Rectal smooth muscle tissue (tissue), 1 donor: ENCODE data around the gene NSUN4.

Experiments
- H3K27ac ChIP-seq: one replicate; pipeline ENCODE4 v1.7.0; 2013; ENCODE audit warnings: low read depth, low read length, inconsistent platforms
- H3K27me3 ChIP-seq: one replicate; pipeline ENCODE4 v1.7.0; 2013; ENCODE audit warnings: low read length; ENCODE audit not compliant: control insufficient read depth, insufficient read depth
- H3K36me3 ChIP-seq: one replicate; pipeline ENCODE4 v1.7.0; 2013; ENCODE audit warnings: low read length; ENCODE audit not compliant: control insufficient read depth, insufficient read depth
- H3K4me1 ChIP-seq: one replicate; pipeline ENCODE4 v1.7.0; 2013; ENCODE audit warnings: low read length; ENCODE audit not compliant: control insufficient read depth, insufficient read depth
- H3K4me3 ChIP-seq: one replicate; pipeline ENCODE4 v1.7.0; 2013; ENCODE audit warnings: low read length
- H3K9ac ChIP-seq: one replicate; pipeline ENCODE4 v1.7.0; 2013; ENCODE audit warnings: low read length

NSUN4 gene

GRCh38 chr1:46340404-46341221, at the start of gene NSUN4:
NSUN4 (plus strand) TSS chr1:46340807; CDS start chr1:46340827, 20 bp downstream.
- Histone ChIP-seq H3K4me1 (no peaks in the 10 kb centered on the region), H3K36me3 (peaks cover 14% of the 10 kb centered on the region), H3K27ac (peak within 1 kb of the TSS; percentile 94), H3K4me3 (peak within 1 kb of the TSS; percentile 98), H3K9ac (peak within 1 kb of the TSS; percentile 99), H3K27me3 (no peaks in the 10 kb centered on the region)

DNA sequence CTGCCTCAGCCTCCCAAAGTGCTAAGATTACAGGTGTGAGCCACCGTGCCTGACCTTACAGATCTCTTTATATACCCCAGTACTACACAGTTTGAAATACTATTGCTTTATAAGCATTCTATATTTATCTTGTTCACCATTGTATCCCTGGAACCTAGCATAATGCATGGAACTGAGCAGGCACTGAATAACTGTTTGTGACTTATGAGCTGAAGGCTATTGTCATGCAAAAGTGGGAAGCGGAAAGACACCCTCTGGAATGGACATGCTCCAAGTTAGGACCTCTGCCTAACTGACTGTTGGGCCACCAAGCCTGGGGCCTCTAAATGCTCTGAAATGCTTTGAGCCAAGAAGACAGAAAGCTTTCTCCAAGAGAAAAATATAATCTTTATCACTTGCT, 45.3 kb upstream of the NSUN4 start:
- Histone ChIP-seq H3K9ac (no peak overlapping the region), H3K36me3 (peaks cover 12% of the 10 kb centered on the region), H3K27ac (no peak overlapping the region), H3K4me1 (peaks cover 3% of the 10 kb centered on the region), H3K27me3 (no peaks in the 10 kb centered on the region), H3K4me3 (no peak overlapping the region)

- peaks cover 15% of the 10 kb centered on the region for H3K4me1 ChIP-seq
- H3K36me3 ChIP-seq, result peaks cover 11% of the 10 kb centered on the region
- no peak overlapping the region for H3K27ac ChIP-seq
- no peak overlapping the region for H3K4me3 ChIP-seq
- no peak overlapping the region for H3K9ac ChIP-seq
- no peaks in the 10 kb centered on the region for H3K27me3 ChIP-seq
Measured at GRCh38 chr1:46298387-46298786, 42.2 kb upstream of the NSUN4 start.

GRCh38 chr1:46300673-46301405, 39.8 kb upstream of the NSUN4 start:
- H3K27me3 ChIP-seq, result no peaks in the 10 kb centered on the region
- peak overlapping the region; percentile 98 for H3K27ac ChIP-seq
- H3K9ac ChIP-seq, result peak overlapping the region; percentile 99
- peaks cover 3% of the 10 kb centered on the region for H3K36me3 ChIP-seq
- H3K4me3 ChIP-seq, result peak overlapping the region; percentile 81
- peaks cover 17% of the 10 kb centered on the region for H3K4me1 ChIP-seq

DNA sequence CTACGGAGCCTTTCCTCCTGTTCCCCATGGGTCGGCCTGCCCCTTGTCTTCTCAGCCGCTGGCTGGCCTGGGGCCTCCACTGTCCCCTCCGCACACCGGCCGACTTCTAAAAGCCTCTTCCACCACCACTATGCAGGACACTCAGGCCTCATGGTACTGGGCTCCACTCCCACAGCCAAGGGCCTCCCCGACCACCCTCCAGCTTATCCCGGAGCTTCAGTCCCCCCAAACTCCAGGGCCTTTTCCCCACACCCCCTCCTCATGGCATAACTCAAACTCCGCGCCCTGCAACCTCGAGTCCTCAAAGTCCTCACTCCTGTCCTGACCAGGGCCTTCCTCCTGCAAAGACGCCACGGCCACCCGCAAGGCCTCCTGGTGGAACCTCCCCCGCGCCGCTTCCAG, 39.2 kb upstream of the NSUN4 start:
- Histone ChIP-seq H3K27me3 (no peaks in the 10 kb centered on the region), H3K4me3 (peak overlapping the region; percentile 81), H3K36me3 (peaks cover 3% of the 10 kb centered on the region), H3K27ac (peak overlapping the region; percentile 98), H3K9ac (peak overlapping the region; percentile 99), H3K4me1 (peaks cover 17% of the 10 kb centered on the region)

GRCh38 chr1:46301808-46302640, 38.6 kb upstream of the NSUN4 start:
- peak overlapping the region; percentile 98 for H3K27ac ChIP-seq
- peak overlapping the region; percentile 99 for H3K9ac ChIP-seq
- peak overlapping the region; percentile 81 for H3K4me3 ChIP-seq
- peaks cover 17% of the 10 kb centered on the region for H3K4me1 ChIP-seq
- no peaks in the 10 kb centered on the region for H3K27me3 ChIP-seq
- no peaks in the 10 kb centered on the region for H3K36me3 ChIP-seq

DNA sequence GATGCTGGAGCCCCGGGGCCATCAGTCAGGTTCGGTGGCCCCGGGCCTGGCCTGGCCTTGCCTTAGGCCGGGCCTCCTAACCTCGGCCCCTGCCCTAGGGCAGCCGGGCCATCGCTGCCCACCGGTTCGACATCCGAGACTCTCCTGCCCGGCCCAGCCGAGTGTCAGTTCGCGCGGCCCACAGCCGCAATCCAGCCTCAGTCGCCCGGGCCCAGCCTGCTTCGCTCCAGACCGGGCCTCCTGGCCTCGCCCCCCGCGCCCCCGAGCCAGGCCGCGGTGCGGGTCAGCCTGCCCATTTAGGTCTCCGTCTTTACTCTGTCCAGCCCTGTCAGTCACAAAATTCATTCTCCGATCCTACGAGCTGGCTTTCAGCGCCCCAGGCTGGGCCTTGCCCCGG, 38.0 kb upstream of the NSUN4 start:
- peak overlapping the region; percentile 99 for H3K9ac ChIP-seq
- H3K4me3 ChIP-seq, result peak overlapping the region; percentile 81
- H3K27me3 ChIP-seq, result no peaks in the 10 kb centered on the region
- H3K4me1 ChIP-seq, result peaks cover 17% of the 10 kb centered on the region
- no peaks in the 10 kb centered on the region for H3K36me3 ChIP-seq
- H3K27ac ChIP-seq, result peak overlapping the region; percentile 98

- Histone ChIP-seq H3K4me3 (peak within 1 kb of the TSS; percentile 81), H3K27ac (peak within 1 kb of the TSS; percentile 98), H3K4me1 (peaks cover 17% of the 10 kb centered on the region), H3K9ac (peak within 1 kb of the TSS; percentile 99), H3K27me3 (no peaks in the 10 kb centered on the region), H3K36me3 (no peaks in the 10 kb centered on the region)
Measured at GRCh38 chr1:46303038-46303871, 37.4 kb upstream of the NSUN4 start, which contains the start of the genes LRRC41 and UQCRH. LRRC41 (minus strand) TSS chr1:46303616; CDS start chr1:46303322, 294 bp downstream. UQCRH (plus strand) TSS chr1:46303698; CDS start chr1:46303767, 69 bp downstream.

DNA sequence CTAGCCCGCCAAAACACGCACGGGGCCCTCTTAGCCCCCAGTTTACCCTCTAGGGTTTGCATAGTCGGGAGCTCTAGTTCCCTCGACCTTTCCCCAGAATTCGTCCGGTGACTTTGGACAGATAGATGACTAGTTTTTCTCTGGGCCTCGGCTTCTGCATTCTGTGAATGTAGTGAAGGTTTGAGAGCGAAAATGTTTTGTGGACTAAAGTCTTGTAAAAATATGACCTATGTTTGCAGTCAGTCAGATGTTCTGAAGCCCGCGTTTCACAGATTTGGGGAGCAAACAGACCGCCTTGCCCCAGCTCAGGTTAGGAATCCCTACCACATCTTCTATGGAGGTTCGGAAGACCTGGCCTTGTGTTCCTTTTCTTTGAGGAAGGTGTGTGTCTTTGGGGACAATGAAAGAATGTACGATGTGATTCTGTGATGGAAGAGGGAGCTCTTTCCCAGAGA, 36.7 kb upstream of the NSUN4 start:
- H3K4me1 ChIP-seq, result peaks cover 17% of the 10 kb centered on the region
- H3K4me3 ChIP-seq, result peak overlapping the region; percentile 81
- peak overlapping the region; percentile 98 for H3K27ac ChIP-seq
- H3K36me3 ChIP-seq, result no peaks in the 10 kb centered on the region
- H3K27me3 ChIP-seq, result no peaks in the 10 kb centered on the region
- H3K9ac ChIP-seq, result peak overlapping the region; percentile 96

DNA sequence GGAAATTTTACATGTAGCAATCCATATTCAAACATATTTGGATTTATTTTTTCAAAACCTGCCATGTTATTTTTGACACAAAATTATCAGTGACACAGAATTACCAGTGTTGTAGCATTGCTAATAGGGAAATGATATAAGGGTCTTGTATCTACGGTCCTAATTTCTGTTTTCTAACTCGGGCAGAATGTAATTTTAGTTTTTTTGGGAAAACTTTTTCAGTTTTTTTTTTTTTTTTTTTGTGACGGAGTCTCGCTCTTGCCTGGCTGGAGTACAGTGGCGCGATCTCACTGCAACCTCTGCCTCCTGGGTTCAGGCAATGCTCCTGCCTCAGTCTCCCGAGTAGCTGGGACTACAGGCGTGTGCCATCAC, 34.5 kb upstream of the NSUN4 start:
- Histone ChIP-seq H3K36me3 (peaks cover 3% of the 10 kb centered on the region), H3K4me3 (no peak overlapping the region), H3K27me3 (no peaks in the 10 kb centered on the region), H3K27ac (no peak overlapping the region), H3K9ac (no peak overlapping the region), H3K4me1 (peaks cover 6% of the 10 kb centered on the region)

- H3K36me3 ChIP-seq, result peaks cover 16% of the 10 kb centered on the region
- no peaks in the 10 kb centered on the region for H3K27me3 ChIP-seq
- H3K4me3 ChIP-seq, result no peak overlapping the region
- no peak overlapping the region for H3K9ac ChIP-seq
- peaks cover under 1% of the 10 kb centered on the region for H3K4me1 ChIP-seq
- no peak overlapping the region for H3K27ac ChIP-seq
Measured at GRCh38 chr1:46309401-46310159, 31.0 kb upstream of the NSUN4 start.
